Measurements from ENCODE around the gene BRWD1.

DNA sequence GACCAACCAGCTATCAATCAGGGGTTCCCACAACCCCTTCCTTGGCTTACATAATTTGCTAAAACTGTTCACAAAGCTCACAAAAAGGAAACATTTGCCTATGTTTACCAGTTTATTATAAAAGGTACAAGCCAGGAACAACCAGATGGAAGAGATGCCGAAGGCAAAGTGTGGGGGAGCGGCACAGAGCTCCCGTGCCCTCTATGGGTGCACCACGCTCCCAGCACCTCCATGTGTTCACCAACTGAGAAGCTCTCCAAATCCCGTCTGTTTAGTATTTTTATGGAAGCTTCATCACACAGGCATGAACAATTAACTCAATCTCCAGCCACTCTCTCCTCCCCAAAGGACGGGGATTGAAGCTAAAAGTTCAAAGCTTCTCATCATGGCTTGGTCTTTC lies 163.1 kb downstream of the BRWD1 start:
- TF ChIP-seq, protein P1, sequence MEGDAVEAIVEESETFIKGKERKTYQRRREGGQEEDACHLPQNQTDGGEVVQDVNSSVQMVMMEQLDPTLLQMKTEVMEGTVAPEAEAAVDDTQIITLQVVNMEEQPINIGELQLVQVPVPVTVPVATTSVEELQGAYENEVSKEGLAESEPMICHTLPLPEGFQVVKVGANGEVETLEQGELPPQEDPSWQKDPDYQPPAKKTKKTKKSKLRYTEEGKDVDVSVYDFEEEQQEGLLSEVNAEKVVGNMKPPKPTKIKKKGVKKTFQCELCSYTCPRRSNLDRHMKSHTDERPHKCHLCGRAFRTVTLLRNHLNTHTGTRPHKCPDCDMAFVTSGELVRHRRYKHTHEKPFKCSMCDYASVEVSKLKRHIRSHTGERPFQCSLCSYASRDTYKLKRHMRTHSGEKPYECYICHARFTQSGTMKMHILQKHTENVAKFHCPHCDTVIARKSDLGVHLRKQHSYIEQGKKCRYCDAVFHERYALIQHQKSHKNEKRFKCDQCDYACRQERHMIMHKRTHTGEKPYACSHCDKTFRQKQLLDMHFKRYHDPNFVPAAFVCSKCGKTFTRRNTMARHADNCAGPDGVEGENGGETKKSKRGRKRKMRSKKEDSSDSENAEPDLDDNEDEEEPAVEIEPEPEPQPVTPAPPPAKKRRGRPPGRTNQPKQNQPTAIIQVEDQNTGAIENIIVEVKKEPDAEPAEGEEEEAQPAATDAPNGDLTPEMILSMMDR (IDR thresholded peaks at IDR 0.05): no peak
- no peak for TF ChIP-seq POLR2A (IDR thresholded peaks at IDR 0.05)
- no peak for TF ChIP-seq POLR2AphosphoS5 (IDR thresholded peaks at IDR 0.05)
